AG09319 (cell line): ENCODE results near the gene TNP2.

ENCODE experiments used
- DNase-seq: peaks from one replicate; pipeline ENCODE4 v3.0.0-alpha.2; 2010; ENCODE audit warnings: low read depth; ENCODE audit errors: extremely low read depth
- TF ChIP-seq, protein P1 (sequence below): IDR thresholded peaks from 2 replicates; pipeline ENCODE4 v1.5.1; 2011; ENCODE audit warnings: low read depth, mild to moderate bottlenecking, inconsistent platforms, low read length, moderate library complexity

The TNP2 gene

DNA sequence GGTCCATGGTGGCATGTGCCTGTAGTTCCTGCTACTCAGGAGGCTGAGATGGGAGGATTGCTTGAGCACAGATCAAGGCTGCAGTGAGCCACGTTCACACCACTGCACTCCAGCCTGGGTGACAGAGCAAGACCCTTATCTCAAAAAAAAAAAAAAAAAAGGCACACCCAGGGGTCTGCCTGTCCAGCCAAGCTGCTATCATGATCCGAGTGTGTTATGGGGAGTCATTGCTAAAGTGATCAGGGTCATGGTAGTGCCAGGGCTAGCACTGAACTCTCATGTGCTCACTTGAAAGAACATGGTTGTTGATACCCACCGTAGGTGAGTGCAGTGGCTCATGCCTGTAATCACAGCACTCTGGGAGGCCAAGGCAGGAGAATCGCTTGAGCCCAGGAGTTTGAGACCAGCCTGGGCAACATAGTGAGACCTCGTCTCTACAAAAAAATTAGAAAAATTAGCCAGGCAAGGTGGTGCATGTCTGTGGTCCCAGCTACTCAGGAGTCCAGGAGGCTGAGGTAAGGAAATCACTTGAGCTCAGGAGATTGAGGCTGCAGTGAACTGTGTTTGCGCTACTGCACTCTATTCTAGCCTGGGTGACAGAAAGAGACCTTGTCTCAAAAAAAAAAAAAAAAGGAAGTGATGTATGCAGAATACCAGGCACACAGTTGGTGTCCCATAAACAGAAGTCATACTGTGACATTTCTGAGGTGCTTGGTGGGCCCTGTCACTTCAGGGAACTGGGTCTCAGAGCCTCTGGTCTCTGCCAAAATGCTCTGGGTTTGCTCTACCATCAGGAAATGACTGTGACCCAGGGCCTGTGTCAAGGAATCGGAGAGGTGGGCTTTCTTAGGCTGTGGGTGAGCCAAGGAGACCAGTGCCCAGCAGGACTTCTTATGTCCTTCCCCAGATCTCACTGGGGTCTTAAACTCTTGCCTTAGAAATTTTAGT is 9.8 kb upstream of the TNP2 start:
- no peak for DNase-seq
- TF ChIP-seq, protein P1, sequence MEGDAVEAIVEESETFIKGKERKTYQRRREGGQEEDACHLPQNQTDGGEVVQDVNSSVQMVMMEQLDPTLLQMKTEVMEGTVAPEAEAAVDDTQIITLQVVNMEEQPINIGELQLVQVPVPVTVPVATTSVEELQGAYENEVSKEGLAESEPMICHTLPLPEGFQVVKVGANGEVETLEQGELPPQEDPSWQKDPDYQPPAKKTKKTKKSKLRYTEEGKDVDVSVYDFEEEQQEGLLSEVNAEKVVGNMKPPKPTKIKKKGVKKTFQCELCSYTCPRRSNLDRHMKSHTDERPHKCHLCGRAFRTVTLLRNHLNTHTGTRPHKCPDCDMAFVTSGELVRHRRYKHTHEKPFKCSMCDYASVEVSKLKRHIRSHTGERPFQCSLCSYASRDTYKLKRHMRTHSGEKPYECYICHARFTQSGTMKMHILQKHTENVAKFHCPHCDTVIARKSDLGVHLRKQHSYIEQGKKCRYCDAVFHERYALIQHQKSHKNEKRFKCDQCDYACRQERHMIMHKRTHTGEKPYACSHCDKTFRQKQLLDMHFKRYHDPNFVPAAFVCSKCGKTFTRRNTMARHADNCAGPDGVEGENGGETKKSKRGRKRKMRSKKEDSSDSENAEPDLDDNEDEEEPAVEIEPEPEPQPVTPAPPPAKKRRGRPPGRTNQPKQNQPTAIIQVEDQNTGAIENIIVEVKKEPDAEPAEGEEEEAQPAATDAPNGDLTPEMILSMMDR = no peak

DNA sequence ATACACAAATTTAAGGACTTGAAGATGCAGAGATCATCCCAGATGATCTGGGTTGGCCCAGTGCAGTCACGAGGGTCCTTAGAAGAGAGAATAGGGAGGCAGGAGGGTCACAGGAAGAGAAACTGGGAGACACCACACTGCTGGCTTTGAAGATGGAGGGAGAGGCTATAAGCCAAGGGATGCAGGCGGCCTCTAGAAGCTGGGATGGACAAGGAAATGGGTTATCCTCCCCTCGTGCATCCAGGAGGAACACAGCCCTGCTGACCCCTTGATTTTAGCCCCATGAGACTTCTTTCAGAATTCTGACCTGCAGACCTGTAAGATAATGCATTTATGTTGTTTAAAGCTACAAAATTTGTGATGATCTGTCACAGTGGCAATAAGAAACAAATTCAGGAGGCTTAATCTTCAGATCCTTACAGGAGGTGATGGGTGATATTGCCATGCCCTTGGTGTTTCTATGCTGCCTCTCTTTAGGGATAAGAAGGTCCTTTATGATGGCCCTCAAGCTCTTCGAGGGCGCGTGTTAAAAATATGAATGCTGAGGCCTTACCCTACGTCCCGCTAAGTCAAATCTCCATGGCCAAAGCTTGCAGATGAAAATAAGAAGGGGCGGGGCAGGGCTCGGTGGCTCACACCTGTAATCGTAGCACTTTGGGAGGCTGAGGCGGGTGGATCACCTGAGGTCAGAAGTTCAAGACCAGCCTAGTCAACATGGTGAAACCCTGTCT is 8.6 kb upstream of the TNP2 start:
- no peak for DNase-seq
- TF ChIP-seq, protein P1 = no peak

DNA sequence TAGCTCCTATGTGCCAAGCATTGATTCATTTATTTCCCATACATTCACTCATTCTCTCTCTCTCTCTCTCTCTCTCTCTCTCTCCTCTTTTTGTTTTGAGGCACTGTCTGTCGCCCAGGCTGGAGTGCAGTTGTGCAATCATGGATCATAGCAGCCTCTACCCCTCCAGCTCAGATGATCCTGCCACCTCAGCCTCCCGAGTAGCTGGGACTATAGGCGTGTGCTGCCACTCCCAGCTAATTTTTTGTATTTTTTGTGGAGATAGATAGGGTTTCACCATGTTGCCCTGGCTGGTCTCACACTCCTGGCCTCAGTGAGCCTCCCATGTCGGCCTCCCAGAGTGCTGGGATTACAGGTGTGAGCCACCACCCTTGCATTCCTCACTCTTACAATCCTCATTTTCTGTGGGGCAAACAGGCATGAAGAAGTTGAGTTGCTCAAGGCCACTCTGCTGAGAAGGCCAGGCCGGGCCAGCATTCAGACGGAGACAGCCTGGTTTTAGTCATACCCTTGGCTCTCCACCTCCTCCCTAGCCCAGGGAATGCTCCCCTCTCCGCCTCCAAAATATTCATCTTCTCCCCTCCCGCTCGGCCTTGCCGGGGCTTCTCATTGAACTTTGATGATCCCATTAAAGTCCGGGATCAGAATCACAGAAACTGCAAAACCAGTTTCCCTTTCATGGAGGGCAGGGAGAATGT is 7.9 kb upstream of the TNP2 start:
- TF ChIP-seq, protein P1 = no peak
- no peak for DNase-seq

DNA sequence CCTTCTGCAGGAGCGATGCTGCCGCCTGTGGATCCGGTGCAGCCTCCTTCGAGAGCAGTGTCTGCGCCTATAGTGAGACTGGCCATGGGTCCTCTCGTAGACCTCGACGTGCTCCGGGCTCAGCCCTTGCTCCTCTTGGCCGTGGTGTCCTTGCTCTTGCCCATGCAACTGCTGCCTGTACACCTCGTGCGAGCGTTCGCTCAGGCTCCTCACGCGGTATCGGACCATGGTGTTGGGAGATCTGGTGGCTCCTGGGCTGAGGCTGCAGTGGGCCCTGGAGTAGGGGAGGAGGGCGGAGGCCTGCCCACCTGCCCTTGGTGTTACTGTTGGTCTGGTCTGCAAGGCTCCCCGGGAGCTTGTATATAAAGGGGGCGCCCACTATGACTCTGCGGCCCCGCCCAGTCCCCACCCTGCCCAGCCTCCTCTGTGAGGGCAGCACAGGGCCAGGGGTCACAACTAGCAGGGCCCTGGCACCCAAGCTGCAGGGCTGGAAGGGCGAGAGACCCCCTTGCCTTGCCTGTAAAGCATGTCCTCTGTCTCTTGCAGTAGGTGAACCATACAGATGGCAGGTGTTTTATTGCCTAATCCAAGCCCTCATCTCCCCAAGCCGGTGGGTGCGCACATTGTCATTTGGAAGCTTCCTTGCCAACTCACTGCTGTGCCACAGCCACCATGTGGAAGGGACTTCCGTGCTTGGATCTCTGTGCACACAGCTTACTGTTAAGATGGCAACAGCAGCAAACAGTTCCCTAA is 7.2 kb upstream of the TNP2 start, which contains the start of gene PRM2:
TSS of gene PRM2 (minus strand) at position 338 of the 753 bp plus-strand sequence. CDS start at position 228, 110 bp downstream.
- DNase-seq = no peak

DNA sequence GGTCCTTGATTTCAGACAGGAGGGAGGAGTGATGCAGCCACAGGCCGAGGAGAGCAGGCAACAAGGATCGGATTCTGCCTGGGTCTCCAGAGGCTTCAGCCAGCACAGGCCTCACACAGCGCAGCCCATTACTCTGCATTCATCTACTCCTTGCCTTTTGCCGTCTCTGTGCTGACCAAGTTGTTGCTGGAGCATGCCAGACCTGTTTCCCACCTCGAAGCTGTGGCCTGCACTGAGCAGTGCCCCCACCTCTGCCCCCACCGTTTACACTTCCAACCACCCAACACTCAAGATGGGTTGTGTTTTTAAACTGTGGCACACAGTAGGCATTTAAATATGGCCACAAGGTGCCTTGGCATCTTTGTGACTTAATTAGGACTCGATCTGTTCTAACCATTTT is 5.8 kb upstream of the TNP2 start:
- TF ChIP-seq, protein P1 = no peak
- DNase-seq = no peak

More for the DNA sequence above, 7.2 kb upstream of the TNP2 start, which contains the start of gene PRM2:
- TF ChIP-seq, protein P1 = no peak

DNA sequence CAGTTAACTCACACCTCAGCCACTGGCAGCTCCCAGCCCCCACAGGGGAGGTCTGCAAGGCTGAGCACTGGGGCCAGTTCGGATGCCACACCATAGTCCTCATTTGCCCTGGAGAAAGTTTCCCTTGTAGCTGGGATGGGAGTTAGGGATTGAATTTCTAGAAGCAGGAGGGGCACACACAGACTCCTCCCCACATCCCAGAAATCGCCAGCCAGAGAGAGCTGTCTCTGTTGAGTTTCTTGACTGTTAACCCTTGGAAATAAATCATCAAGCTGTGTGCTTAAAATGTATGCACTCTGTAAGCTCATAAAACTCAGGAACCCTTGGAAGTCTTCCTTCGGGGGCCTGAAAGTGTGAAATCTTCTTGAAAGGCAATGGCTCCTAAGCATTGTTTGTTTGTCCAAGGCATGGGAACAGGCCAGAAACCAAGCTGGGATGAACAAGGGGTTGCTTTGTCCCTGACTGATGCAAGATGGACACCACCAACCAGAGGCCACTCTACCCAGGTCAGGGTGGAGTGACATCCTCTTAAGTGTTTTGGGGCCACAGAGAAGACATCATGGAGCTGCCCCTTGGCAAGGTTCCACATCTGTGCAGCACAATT is 4.7 kb upstream of the TNP2 start:
- TF ChIP-seq, protein P1 = no peak
- DNase-seq = no peak
